Transverse colon (tissue), 4 donors: Measurements from ENCODE around the gene SHROOM3. TPM values are rescaled to one million over a fixed set of nuclear protein-coding genes. Genes with fewer than 3 reads are reported as not detected.

ENCODE experiments used
- DNase-seq: peaks from one replicate; pipeline ENCODE4 v3.0.0-alpha.2; 2019
- H3K27ac ChIP-seq, 4 donors: fragments of 200-600 bp; sonication (generic); 2 replicates each; pipeline ENCODE4 v1.5.1; 2016 to 2018; ENCODE audit warnings: inconsistent platforms in 4 of 4
- H3K27me3 ChIP-seq: fragments of 200-600 bp; sonication (generic); 2 replicates; pipeline ENCODE4 v1.5.1; 2017; ENCODE audit warnings: inconsistent platforms
- H3K36me3 ChIP-seq, 4 donors: fragments of 200-600 bp; sonication (generic); 2 replicates each; pipeline ENCODE4 v1.5.1; 2017 to 2019; ENCODE audit warnings: inconsistent platforms in 4 of 4
- H3K4me1 ChIP-seq, 4 donors: fragments of 200-600 bp; sonication (generic); 2 replicates each; pipeline ENCODE4 v1.5.1; 2017 to 2020; ENCODE audit warnings: inconsistent platforms in 4 of 4
- H3K4me3 ChIP-seq, 4 donors: fragments of 200-600 bp; sonication (generic); 1 replicate in 1 of 4; 2 replicates in 3 of 4; pipeline versions ENCODE4 v1.5.1 to v1.6.1; 2017 to 2019; ENCODE audit warnings: inconsistent platforms in 4 of 4
- H3K9me3 ChIP-seq, 2 donors: fragments of 200-600 bp; sonication (generic); 2 replicates each; pipeline ENCODE4 v1.5.1; 2017 to 2019; ENCODE audit warnings: inconsistent platforms in 2 of 2
- CTCF ChIP-seq, 5 experiments: fragments of 200-600 bp in 3 of 5; fragments of 450-650 bp in 2 of 5; sonication (generic) in 3 of 5; IDR thresholded peaks; 1 replicate in 2 of 5; 2 replicates in 3 of 5; pipeline ENCODE4 v1.5.1; 2016 to 2017; ENCODE audit warnings: antibody characterized with exemption in 5 of 5, inconsistent platforms in 3 of 5, mild to moderate bottlenecking in 2 of 5, moderate library complexity in 1 of 5
- EP300 ChIP-seq: sonication (generic); formaldehyde crosslinking; IDR thresholded peaks from one replicate; pipeline ENCODE4 v1.6.1; 2017; ENCODE audit warnings: antibody characterized with exemption, low read depth
- POLR2A ChIP-seq: fragments of 450-650 bp; IDR thresholded peaks from one replicate; pipeline ENCODE4 v1.6.1; 2016; ENCODE audit warnings: antibody characterized with exemption, mild to moderate bottlenecking, moderate library complexity
- POLR2AphosphoS5 ChIP-seq, 3 donors: sonication (generic); formaldehyde crosslinking; IDR thresholded peaks; one replicate each; pipeline ENCODE4 v1.6.1; 2016; ENCODE audit warnings: antibody characterized with exemption in 3 of 3
- WGBS, 2 donors: methylation state at CpG; one replicate each; pipeline ENCODE4 v1.1.5; 2018; ENCODE audit warnings: low coverage in 1 of 2; 5-methylcytosine and 5-hydroxymethylcytosine counted together
- in situ Hi-C, 4 donors: fragments of 200-750 bp; cut with MboI; loops; one replicate each; pipeline versions ENCODE4 v1.15.0 to v1.15.1; 2017; ENCODE audit warnings: low sequenced_read_pairs in 3 of 4, low pct_ligation_motif_present in 1 of 4, low pct_unique_long_range_greater_than_20kb in 1 of 4
- intact Hi-C: fragments of 100-400 bp; cut with DNase I; formaldehyde crosslinking; loops from one replicate; pipeline ENCODE4 v1.15.1; 2023; ENCODE audit warnings: low total_unique reads
- total RNA-seq, 4 donors: library from RNA; depleted of rRNA; stranded (reverse); fragments of >200 nt; gene quantifications; one replicate each; pipeline ENCODE4 v1.1.0, GENCODE V29; 2016

SHROOM3 gene
- total RNA-seq, 4 donors from 2014 or later, result 182 to 456 (median 437) TPM

DNA sequence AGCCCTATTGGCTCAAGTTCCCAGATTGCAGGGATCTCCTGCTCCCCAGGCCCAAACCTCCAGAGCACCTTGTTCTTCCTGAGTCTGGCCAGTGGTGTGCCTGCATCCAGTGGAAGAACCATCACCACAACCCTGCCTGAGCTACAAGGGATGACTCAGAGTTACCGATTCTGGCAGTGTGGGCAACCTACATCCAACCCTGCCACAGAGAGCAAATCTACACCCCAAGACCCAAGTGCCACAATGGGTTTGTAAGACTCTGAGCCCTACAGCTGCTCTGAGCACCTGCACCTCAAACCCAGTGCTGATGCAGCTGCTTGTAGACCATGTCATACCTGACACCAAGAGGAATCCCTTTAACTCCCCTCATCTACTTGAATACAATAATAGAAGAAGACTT is 352.9 kb downstream of the SHROOM3 start:
- no peak for DNase-seq
- H3K27ac ChIP-seq, result no peak overlapping the region
- in situ Hi-C loops, result no loop called here
- TF ChIP-seq POLR2A, result no peak
- TF ChIP-seq EP300, result no peak
- intact Hi-C loops, result no loop called here
- no peaks in the 10 kb centered on the region for H3K9me3 ChIP-seq
- no peaks in the 10 kb centered on the region for H3K27me3 ChIP-seq
- no peak overlapping the region for H3K4me3 ChIP-seq
- 100% methylated on average over 1 of the region's 1 CpG; no CpG with 5 or more reads in 1 of the 2 donors for WGBS, 2 donors
- H3K36me3 ChIP-seq, result no peaks in the 10 kb centered on the region
- H3K4me1 ChIP-seq, result peaks cover 0 to under 1% (median 0%) of the 10 kb centered on the region in 4 donors

DNA sequence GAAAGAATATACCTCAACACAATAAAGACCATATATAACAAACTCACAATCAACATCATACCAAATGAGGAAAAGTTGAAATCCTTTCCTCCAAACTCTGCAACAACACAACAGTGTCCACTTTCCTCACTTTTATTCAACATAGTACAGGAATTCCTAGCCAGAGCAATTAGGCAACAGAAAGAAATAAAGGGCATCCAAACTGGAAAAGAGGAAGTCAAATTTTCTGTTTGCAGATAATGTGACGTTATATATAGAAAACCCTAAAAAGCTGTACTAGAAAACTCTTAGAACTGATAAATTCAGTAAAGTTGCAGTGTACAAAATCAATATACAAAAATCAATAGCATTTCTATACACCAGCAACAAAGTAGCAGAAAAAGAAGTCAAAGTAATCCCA is 355.3 kb downstream of the SHROOM3 start:
- intact Hi-C loops (no loop called here), in situ Hi-C loops (no loop called here)
- no peak for DNase-seq
- no peak overlapping the region for H3K27ac ChIP-seq
- TF ChIP-seq POLR2AphosphoS5 (IDR thresholded peaks at IDR 0.05), result no peak
- H3K4me3 ChIP-seq, result no peak overlapping the region
- 71 to 76% methylated on average over 1 of the region's 1 CpG for WGBS, 2 donors
- H3K27me3 ChIP-seq, result no peaks in the 10 kb centered on the region
- no peaks in the 10 kb centered on the region for H3K36me3 ChIP-seq
- no peaks in the 10 kb centered on the region for H3K9me3 ChIP-seq
- H3K4me1 ChIP-seq, result no peaks in the 10 kb centered on the region

DNA sequence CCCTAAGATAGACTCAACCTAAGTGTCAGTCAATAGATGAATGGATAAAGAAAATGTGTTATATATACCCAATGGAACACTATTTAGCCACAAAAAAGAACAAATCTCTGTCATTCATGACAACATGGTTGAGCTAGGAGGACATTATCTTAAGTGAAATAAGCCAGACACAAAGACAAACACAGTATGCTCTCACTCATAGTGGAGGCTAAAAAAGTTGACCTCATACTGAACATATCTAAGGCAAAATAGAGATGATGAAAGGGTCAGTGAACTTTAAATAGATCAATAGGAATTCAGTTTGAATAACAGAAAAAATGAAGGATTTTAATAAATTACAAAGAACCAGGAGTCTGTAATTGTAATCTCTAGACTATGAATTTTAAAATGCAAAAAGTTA is 356.4 kb downstream of the SHROOM3 start:
- no peak overlapping the region for H3K4me3 ChIP-seq
- no peaks in the 10 kb centered on the region for H3K36me3 ChIP-seq
- no peak overlapping the region for H3K27ac ChIP-seq
- H3K9me3 ChIP-seq, result no peaks in the 10 kb centered on the region
- TF ChIP-seq POLR2A, result no peak
- TF ChIP-seq EP300, result no peak
- no peak for TF ChIP-seq CTCF (IDR thresholded peaks at IDR 0.05)
- no peak for TF ChIP-seq POLR2AphosphoS5 (IDR thresholded peaks at IDR 0.05)
- H3K4me1 ChIP-seq, result no peaks in the 10 kb centered on the region
- in situ Hi-C loops, result no loop called here
- no peak for DNase-seq
- no peaks in the 10 kb centered on the region for H3K27me3 ChIP-seq
- intact Hi-C loops, result no loop called here

- in situ Hi-C loops, result no loop called here
Measured at GRCh38 chr4:76792418-76792817, 357.4 kb downstream of the SHROOM3 start.

DNA sequence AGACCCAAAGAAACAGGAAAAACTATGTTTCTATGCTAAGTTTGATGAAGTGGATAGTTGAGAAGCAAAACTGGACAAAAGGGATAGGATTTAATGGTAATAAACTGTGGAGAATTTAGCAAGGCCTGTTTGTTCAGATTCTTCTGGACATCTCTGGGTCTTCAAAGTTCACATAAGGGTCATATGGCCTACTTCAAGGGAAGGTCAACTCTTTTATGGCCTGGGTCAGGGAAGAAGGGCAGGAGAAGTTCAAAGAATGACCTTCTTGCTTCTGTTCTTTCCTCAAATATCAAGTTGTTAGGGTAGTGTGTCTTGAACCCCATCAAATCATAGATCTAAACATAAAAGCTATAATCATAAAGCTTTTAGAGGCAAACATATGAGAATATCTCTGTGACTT is 360.2 kb downstream of the SHROOM3 start:
- TF ChIP-seq POLR2A, result no peak
- no peak for TF ChIP-seq CTCF (IDR thresholded peaks at IDR 0.05)
- no peak for TF ChIP-seq EP300
- no peak for TF ChIP-seq POLR2AphosphoS5 (IDR thresholded peaks at IDR 0.05)
- Histone ChIP-seq H3K9me3 (no peaks in the 10 kb centered on the region), H3K4me3 (no peak overlapping the region), H3K27me3 (no peaks in the 10 kb centered on the region), H3K36me3 (no peaks in the 10 kb centered on the region), H3K4me1 (no peaks in the 10 kb centered on the region), H3K27ac (no peak overlapping the region)
- no peak for DNase-seq
- in situ Hi-C loops (no loop called here), intact Hi-C loops (no loop called here)

More at GRCh38 chr4:76792418-76792817, 357.4 kb downstream of the SHROOM3 start:
- no peak for TF ChIP-seq CTCF (IDR thresholded peaks at IDR 0.05)
- H3K4me3 ChIP-seq, result no peak overlapping the region
- intact Hi-C loops, result no loop called here
- no peak for DNase-seq
- H3K4me1 ChIP-seq, result no peaks in the 10 kb centered on the region
- no peaks in the 10 kb centered on the region for H3K27me3 ChIP-seq
- H3K9me3 ChIP-seq, result no peaks in the 10 kb centered on the region
- no peak overlapping the region for H3K27ac ChIP-seq
- H3K36me3 ChIP-seq, result no peaks in the 10 kb centered on the region
